IPS DF 19.7 (cell line): ENCODE measurements around the gene SLC16A10.
A peak's percentile ranks its signal among the peaks of the same experiment; 100 is the strongest.
"Not testable (repeated sequence)": the region's sequence is repeated elsewhere in the genome, so short reads cannot be mapped to it uniquely, and the experiment has no call there.

Source experiments
- DNase-seq: peaks from one replicate; pipeline ENCODE4 v3.0.0-alpha.2; 2013; ENCODE audit warnings: low read depth, low spot score

The SLC16A10 gene

GRCh38 chr6:111212625-111213024, 125.3 kb downstream of the SLC16A10 start:
- DNase-seq: no peak

- no peak for DNase-seq
Observed at GRCh38 chr6:111215131-111215530, 127.8 kb downstream of the SLC16A10 start.

GRCh38 chr6:111219785-111220184, 132.5 kb downstream of the SLC16A10 start:
- no peak for DNase-seq

DNA sequence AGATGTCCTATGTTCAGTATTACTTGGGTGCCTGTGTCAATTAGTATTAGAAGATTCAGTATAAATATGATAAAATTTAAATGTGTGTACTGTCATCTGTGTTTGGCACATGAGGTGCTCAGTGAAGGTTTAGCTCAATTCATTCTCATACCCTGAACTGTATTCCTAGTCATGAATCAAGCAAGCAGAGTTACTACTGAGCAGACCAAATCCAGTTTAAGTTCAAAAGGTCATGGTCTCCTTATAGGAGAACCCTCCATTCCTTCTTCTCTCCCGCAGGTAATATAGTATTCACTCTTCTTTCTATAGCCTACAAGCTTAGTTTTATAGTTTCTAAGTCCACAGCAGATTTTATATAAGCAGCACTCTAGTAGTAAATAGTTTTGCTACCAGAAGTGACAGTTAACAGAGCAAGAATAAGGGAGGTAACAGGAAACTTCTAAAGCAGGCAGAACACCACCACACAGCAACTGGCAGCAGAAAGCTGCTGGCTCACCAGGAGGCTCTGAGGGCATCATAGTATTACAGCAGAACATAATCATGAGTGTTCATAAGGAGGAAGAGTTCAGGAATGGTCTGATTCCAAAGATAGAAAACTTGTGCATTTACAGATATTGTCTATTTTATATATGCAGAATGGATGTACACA, 133.2 kb downstream of the SLC16A10 start:
- no peak for DNase-seq

GRCh38 chr6:111221804-111222203, 134.5 kb downstream of the SLC16A10 start:
- no peak for DNase-seq

- no peak for DNase-seq
Observed at GRCh38 chr6:111222341-111222740, 135.0 kb downstream of the SLC16A10 start.

GRCh38 chr6:111228094-111228493, 140.8 kb downstream of the SLC16A10 start:
- no peak for DNase-seq

DNA sequence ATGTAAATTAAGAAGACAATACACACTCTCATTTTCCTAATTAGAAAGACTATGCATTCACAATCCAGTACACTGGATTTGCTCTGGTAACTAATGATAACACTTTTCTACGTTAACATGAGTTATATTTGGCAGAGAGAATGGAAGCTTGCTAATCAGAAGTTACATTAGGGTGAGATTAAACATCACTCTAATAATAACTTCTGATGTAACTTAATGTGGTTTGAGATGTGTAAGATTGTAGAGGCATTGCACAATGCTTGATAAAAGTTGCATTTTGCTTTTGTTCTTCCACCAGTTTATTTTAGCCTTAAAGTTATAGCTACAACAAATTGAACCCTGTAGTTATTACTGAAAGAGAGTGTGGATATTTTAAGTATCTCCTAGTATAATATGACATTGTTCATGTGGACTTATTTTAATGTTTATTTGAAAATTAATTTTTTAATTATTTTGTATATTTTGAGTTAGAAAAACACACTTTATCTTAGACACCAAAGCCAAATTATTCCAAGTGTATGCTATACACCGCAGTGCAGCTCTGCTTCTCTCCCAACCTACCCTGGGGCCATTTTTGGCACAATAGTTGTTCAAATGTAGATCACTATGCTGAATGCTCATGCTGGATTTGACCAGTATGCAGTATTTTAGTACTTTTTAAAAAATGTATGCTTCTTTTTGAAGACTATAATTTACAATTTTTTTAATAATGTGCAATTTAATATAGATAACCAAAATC, 143.2 kb downstream of the SLC16A10 start:
- no peak for DNase-seq

- DNase-seq: no peak
Observed at GRCh38 chr6:111231090-111231459, 143.8 kb downstream of the SLC16A10 start.

GRCh38 chr6:111237852-111238251, 150.5 kb downstream of the SLC16A10 start:
- no peak for DNase-seq

- no peak for DNase-seq
Observed at GRCh38 chr6:111238464-111239119, 151.3 kb downstream of the SLC16A10 start.

GRCh38 chr6:111239461-111239860, 152.2 kb downstream of the SLC16A10 start:
- no peak for DNase-seq

DNA sequence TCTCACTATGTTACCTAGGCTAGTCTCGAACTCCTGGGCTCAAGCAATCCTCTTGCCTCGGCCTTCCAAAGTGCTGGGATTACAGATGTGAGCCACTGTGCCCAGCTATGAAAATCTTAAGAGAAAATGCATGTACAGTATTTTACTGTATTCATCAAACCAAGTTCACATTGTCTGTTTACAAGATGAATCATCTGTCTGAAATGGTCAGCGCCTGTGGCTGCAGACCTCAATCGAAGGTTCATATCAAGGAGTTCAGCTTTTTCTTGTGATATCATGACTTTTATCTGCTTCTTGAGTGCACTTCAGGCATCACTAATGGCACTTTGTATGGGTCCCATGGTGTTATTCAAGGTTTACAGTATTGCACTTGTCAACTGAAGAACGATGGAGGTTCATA, 155.1 kb downstream of the SLC16A10 start:
- DNase-seq: no peak

DNA sequence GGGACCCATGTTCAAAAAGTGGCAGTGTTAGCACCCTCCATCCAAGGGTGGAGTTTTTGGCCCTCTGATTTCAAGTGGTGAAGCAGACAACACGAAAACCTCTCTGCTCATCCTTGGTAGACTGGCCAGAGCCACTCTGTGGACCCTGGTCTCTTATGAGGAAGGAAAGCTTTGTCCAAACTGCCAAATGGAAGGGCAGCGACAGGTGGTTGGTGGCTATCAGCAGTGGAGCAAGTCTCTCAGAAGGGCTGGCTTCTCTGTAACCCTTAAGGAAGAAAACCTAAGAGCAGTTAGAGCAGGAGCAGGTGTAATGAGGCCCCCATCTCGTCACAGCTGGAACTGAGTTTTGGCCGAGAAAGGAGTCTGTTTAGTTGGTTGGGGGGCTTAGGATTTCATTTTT, 155.8 kb downstream of the SLC16A10 start:
- no peak for DNase-seq

GRCh38 chr6:111248789-111249188, 161.5 kb downstream of the SLC16A10 start:
- DNase-seq: no peak

GRCh38 chr6:111250791-111251354, 163.6 kb downstream of the SLC16A10 start:
- DNase-seq: no peak

GRCh38 chr6:111252726-111253125, 165.4 kb downstream of the SLC16A10 start:
- DNase-seq: no peak

- DNase-seq: peak; percentile 77
Observed at GRCh38 chr6:111254004-111254778, 166.9 kb downstream of the SLC16A10 start.

GRCh38 chr6:111254779-111255166, 167.5 kb downstream of the SLC16A10 start:
- no peak for DNase-seq

- DNase-seq: not testable (repeated sequence)
Observed at GRCh38 chr6:111255838-111256237, 168.5 kb downstream of the SLC16A10 start.

- DNase-seq: no peak
Observed at GRCh38 chr6:111256646-111257045, 169.3 kb downstream of the SLC16A10 start.

GRCh38 chr6:111258010-111258409, 170.7 kb downstream of the SLC16A10 start:
- DNase-seq: no peak
